Upper lobe of left lung (tissue), 6 donors: ENCODE results near the gene ATXN7L3. TPM values are rescaled to one million over a fixed set of nuclear protein-coding genes. Genes with fewer than 3 reads are reported as not detected.

ENCODE experiments used
- ATAC-seq, 2 donors: fragments of 200-7000 bp; cut with Tn5 transposase; one replicate each; pipeline ENCODE4 v1.9.1; 2022; ENCODE audit warnings: mild to moderate bottlenecking in 2 of 2, moderate library complexity in 2 of 2; ENCODE audit not compliant: low FRiP score in 2 of 2
- DNase-seq, 2 donors: peaks; one replicate each; pipeline ENCODE4 v3.0.0-alpha.2; 2019 to 2020
- H3K27ac ChIP-seq, 4 donors: fragments of 200-600 bp; sonication (generic); one replicate each; pipeline ENCODE4 v1.5.1; 2016 to 2019
- H3K27me3 ChIP-seq, 4 donors: fragments of 200-600 bp; sonication (generic); one replicate each; pipeline ENCODE4 v1.5.1; 2017 to 2019
- H3K36me3 ChIP-seq, 4 donors: fragments of 200-600 bp; sonication (generic); one replicate each; pipeline ENCODE4 v1.5.1; 2016 to 2019
- H3K4me1 ChIP-seq, 4 donors: fragments of 200-600 bp; sonication (generic); one replicate each; pipeline ENCODE4 v1.5.1; 2018 to 2019
- H3K4me3 ChIP-seq, 4 donors: fragments of 200-600 bp; sonication (generic); one replicate each; pipeline ENCODE4 v1.5.1; 2017 to 2019; ENCODE audit warnings: mild to moderate bottlenecking in 2 of 4, moderate library complexity in 1 of 4
- H3K9me3 ChIP-seq, 4 donors: fragments of 200-600 bp; sonication (generic); one replicate each; pipeline ENCODE4 v1.5.1; 2018 to 2019
- EP300 ChIP-seq, 4 donors: sonication (generic); formaldehyde crosslinking; IDR thresholded peaks; one replicate each; pipeline ENCODE4 v1.5.1; 2017; ENCODE audit warnings: antibody characterized with exemption in 4 of 4, control low read depth in 2 of 4
- POLR2A ChIP-seq, 4 donors: fragments of 450-650 bp; IDR thresholded peaks; one replicate each; pipeline ENCODE4 v1.5.1; 2016 to 2017; ENCODE audit warnings: antibody characterized with exemption in 4 of 4, mild to moderate bottlenecking in 2 of 4
- POLR2AphosphoS5 ChIP-seq, 2 donors: sonication (generic); formaldehyde crosslinking; IDR thresholded peaks; one replicate each; pipeline ENCODE4 v1.5.1; 2017; ENCODE audit warnings: antibody characterized with exemption in 2 of 2
- WGBS, 2 donors: methylation state at CpG; one replicate each; pipeline ENCODE4 v1.1.5; 2017 to 2018; 5-methylcytosine and 5-hydroxymethylcytosine counted together
- total RNA-seq, 6 donors: library from RNA; depleted of rRNA in 4 of 6; stranded (reverse); fragments of >200 nt in 4 of 6; gene quantifications; one replicate each; pipeline versions ENCODE4 v1.1.0 to v1.2.1, GENCODE V29; 2016 to 2021
- TF ChIP-seq, protein P1 (sequence below), 6 experiments: fragments of 450-650 bp in 4 of 6; fragments of 200-600 bp in 2 of 6; sonication (generic) in 2 of 6; IDR thresholded peaks; one replicate each; pipeline ENCODE4 v1.5.1; 2016 to 2019; ENCODE audit warnings: antibody characterized with exemption in 6 of 6
- donor health status: DM: no; HTN: no; CAD: no; lungs with moderate emphysema.
- donor health status: DM: no; HTN: yes; CAD: no; lungs with severe emphysema.

ATXN7L3 gene
- total RNA-seq, 6 donors from 2014 or later: 41.4 to 79.0 (median 46.9) TPM

DNA sequence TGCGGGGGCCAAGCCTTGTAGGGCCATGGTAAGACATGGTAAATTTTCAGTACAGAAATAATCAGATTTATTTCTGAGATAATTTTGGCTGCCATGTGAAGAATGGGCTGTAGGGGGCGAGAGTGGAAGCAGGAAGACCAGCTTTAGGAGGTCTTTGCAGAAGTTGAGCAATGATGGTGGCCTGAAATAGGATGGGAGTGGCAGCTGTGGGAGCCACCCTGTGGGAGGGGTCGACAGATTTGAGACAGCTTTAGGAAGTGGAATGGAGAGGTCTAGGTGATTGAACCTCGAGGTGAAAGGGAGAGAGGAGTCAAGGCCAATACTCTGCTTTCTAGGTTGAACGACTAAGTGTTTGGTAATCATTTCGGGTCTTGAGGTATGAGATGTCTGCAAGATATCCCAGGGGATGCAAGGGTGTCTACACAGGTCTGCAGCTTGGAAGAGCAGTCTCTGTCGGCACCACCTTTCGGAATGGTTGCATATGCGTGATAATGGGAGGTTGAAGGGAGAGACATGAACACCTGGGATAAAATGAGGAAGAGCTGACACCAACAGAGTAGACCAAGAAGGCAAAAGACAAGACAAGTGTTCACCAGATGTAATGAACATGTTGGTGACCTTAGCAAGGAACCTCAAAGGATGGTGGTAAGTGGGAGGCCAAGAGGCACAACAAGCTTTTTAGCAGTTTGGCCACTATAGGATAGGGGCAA, 4.2 kb upstream of the ATXN7L3 start:
- 50 to 52% methylated on average over 9 of the region's 9 CpGs for WGBS, 2 donors
- H3K9me3 ChIP-seq: no peaks in the 10 kb centered on the region
- TF ChIP-seq, protein P1, sequence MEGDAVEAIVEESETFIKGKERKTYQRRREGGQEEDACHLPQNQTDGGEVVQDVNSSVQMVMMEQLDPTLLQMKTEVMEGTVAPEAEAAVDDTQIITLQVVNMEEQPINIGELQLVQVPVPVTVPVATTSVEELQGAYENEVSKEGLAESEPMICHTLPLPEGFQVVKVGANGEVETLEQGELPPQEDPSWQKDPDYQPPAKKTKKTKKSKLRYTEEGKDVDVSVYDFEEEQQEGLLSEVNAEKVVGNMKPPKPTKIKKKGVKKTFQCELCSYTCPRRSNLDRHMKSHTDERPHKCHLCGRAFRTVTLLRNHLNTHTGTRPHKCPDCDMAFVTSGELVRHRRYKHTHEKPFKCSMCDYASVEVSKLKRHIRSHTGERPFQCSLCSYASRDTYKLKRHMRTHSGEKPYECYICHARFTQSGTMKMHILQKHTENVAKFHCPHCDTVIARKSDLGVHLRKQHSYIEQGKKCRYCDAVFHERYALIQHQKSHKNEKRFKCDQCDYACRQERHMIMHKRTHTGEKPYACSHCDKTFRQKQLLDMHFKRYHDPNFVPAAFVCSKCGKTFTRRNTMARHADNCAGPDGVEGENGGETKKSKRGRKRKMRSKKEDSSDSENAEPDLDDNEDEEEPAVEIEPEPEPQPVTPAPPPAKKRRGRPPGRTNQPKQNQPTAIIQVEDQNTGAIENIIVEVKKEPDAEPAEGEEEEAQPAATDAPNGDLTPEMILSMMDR (IDR thresholded peaks at IDR 0.05): peak; percentile 36 to 63 (median 54)
- TF ChIP-seq EP300 (IDR thresholded peaks at IDR 0.05): no peak
- TF ChIP-seq POLR2AphosphoS5 (IDR thresholded peaks at IDR 0.05): peak in 1 of 2 donors; percentile 10
- TF ChIP-seq POLR2A (IDR thresholded peaks at IDR 0.05): no peak
- no peak for ATAC-seq
- H3K27me3 ChIP-seq: no peaks in the 10 kb centered on the region
- H3K4me3 ChIP-seq: no peak overlapping the region
- peak overlapping the region in 2 of 4 donors; percentile 39 to 42 for H3K27ac ChIP-seq
- DNase-seq: no peak
- peaks cover 21 to 29% (median 23%) of the 10 kb centered on the region in 4 donors for H3K4me1 ChIP-seq
- H3K36me3 ChIP-seq: peaks cover 11 to 24% (median 21%) of the 10 kb centered on the region in 4 donors

DNA sequence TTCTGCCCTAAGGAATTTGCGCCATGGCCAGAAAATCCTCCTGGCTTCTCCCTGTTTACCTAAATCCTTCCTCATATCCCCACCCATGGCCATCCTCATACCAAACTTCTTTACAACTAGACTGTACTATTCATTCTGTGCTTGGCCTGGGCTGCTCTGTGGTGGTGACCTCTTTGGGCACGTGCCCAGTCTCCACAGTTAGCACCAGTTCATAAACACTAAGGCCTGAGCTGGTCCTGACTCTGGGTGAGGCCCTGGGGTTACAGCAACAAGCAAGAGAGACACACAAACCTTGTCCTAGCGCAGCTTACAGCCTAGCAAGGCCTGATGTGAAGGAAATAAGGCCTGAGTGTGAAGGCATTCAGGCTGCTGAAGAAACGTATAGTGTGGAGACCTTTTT, 3.1 kb upstream of the ATXN7L3 start:
- H3K4me1 ChIP-seq: peaks cover 27 to 37% (median 31%) of the 10 kb centered on the region in 4 donors
- H3K36me3 ChIP-seq: peaks cover 10 to 14% (median 13%) of the 10 kb centered on the region in 4 donors
- DNase-seq: no peak
- 83 to 84% methylated on average over 4 of the region's 4 CpGs for WGBS, 2 donors
- H3K27ac ChIP-seq: peak overlapping the region in 1 of 4 donors; percentile 24
- H3K9me3 ChIP-seq: no peaks in the 10 kb centered on the region
- no peaks in the 10 kb centered on the region for H3K27me3 ChIP-seq
- no peak for ATAC-seq
- H3K4me3 ChIP-seq: no peak overlapping the region
- TF ChIP-seq, protein P1 (IDR thresholded peaks at IDR 0.05): no peak
- no peak for TF ChIP-seq EP300 (IDR thresholded peaks at IDR 0.05)
- no peak for TF ChIP-seq POLR2A (IDR thresholded peaks at IDR 0.05)
- no peak for TF ChIP-seq POLR2AphosphoS5 (IDR thresholded peaks at IDR 0.05)

DNA sequence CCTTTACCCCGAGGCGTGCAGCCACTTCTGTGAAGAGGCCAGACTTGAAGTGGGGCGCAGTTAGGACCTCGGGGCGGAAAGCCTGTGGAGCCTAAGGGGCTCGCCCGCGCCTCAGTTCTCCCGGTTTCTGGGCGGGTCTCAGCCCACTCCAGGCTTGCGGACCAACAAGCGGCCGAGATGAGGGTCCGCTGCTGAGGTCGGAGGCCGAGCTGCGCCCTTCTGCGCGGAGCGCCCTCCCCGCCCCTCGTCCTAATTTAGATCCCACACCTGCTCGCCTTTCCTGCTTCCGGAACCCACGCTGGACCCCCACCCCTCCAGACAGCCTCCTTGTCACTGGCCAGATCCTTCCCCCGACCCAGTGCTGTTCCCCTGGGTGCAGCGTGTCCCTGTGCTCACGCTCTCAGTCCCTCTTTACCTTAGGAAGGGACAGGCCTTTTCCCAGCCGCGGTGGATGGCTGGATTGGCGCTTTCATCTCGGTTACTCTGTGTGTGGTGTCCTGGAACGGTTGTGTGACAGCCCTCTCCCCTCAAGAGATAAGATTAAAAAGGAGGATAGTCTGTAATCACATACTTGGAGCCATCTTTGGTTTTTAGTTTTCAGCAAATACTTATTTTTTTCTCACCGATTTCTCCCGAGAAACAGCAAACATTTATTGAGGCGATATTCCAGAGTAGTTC, 933 bp upstream of the ATXN7L3 start:
- whole genome bisulfite sequencing, 2 donors: 6 to 11% methylated on average over 14 to 33 of the region's 36 CpGs

DNA sequence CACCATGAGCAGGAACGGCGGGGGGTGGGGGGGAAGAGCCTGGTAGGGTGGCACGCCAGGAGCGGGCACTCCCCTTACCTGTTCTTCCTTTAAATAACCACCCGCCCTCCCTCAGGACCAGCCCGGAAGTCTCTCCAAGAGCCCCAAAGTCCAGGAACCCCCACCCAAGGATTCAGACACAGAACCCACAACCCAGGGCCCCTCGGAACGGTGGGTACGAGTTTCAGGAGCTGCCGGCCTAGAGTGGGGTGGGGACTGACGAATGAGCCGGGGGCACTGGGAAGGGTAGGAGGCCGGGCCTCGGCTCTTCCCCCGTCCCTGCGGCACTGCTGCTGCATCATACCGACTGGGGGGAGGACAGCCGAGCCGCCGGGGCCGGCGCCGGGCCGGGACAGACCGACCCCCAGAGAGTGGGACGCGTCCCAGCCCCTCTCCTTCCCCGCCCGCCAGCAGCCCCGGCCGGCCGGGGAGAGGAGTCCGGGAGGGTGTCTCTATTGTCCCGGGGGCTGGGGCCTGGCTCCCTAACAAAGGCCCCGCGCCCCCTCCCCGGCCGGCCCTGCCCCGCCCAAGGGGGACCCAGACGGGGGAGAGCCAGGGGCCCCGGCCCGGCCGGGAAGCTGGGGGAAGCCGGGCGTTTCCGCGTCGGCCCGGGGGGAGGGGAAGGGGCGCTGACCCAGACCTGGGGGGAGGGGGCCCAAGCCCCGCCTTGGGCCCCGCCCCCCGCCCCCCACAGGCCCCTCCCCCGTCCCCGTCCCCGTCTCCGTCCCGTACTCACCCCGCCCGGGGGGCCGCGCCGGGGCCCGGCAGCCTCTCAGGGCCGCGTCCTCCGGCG, 747 bp downstream of the ATXN7L3 start:
- WGBS, 2 donors: 0 to 4% methylated on average over 9 to 28 of the region's 68 CpGs
- Histone ChIP-seq H3K36me3 (peaks cover 14 to 37% (median 31%) of the 10 kb centered on the region in 4 donors), H3K27me3 (no peaks in the 10 kb centered on the region), H3K4me3 (peak overlapping the region; percentile 76 to 96 (median 86)), H3K9me3 (no peaks in the 10 kb centered on the region), H3K4me1 (peaks cover 23 to 38% (median 31%) of the 10 kb centered on the region in 4 donors), H3K27ac (peak overlapping the region; percentile 97 to 99 (median 98))
- ATAC-seq (peak; percentile 2 to 66), DNase-seq (peak; percentile 70 to 93)
- TF ChIP-seq POLR2A (IDR thresholded peaks at IDR 0.05): peak in 2 of 4 donors; percentile 39 to 47
- peak in 1 of 2 donors; percentile 6 for TF ChIP-seq POLR2AphosphoS5 (IDR thresholded peaks at IDR 0.05)
- TF ChIP-seq, protein P1 (IDR thresholded peaks at IDR 0.05): no peak
- no peak for TF ChIP-seq EP300 (IDR thresholded peaks at IDR 0.05)

More for the DNA sequence above, 933 bp upstream of the ATXN7L3 start:
- Histone ChIP-seq H3K36me3 (peaks cover 0 to 20% (median 15%) of the 10 kb centered on the region in 4 donors), H3K9me3 (no peaks in the 10 kb centered on the region), H3K4me3 (peak overlapping the region; percentile 76 to 96 (median 86)), H3K4me1 (peaks cover 32 to 46% (median 37%) of the 10 kb centered on the region in 4 donors), H3K27me3 (no peaks in the 10 kb centered on the region), H3K27ac (peak overlapping the region; percentile 97 to 99 (median 98))
- ATAC-seq (no peak), DNase-seq (no peak)
- TF ChIP-seq POLR2AphosphoS5 (IDR thresholded peaks at IDR 0.05) (peak in 1 of 2 donors; percentile 42), EP300 (IDR thresholded peaks at IDR 0.05) (no peak)
